Motor neuron (in vitro differentiated cells): ENCODE data around the gene LRRC27. TPM values are rescaled to one million over a fixed set of nuclear protein-coding genes. Genes with fewer than 3 reads are reported as not detected.

Experiments
- ATAC-seq, 8 experiments: fragments of 200-7000 bp; cut with Tn5 transposase; replicated peaks in 6 of 8; 2 replicates each; pipeline ENCODE4 v1.8.0; 2021; ENCODE audit warnings: mild to moderate bottlenecking in 8 of 8, moderate library complexity in 8 of 8
- H3K27ac ChIP-seq, 2 donors: fragments of 250-450 bp; sonication (Bioruptor Pico); 2 replicates each; pipeline ENCODE4 v1.9.0; 2021; ENCODE audit warnings: antibody characterized with exemption in 2 of 2, mild to moderate bottlenecking in 2 of 2, moderate library complexity in 1 of 2
- H3K4me1 ChIP-seq, 2 donors: fragments of 250-450 bp; sonication (Bioruptor Pico); replicated peaks in 1 of 2; 2 replicates each; pipeline ENCODE4 v1.6.1; 2021; ENCODE audit warnings: antibody characterized with exemption in 2 of 2, mild to moderate bottlenecking in 2 of 2, moderate library complexity in 1 of 2
- H3K4me3 ChIP-seq, 5 donors: fragments of 250-450 bp; sonication (Bioruptor Pico); 2 replicates each; pipeline ENCODE4 v1.9.0; 2021; ENCODE audit warnings: antibody characterized with exemption in 5 of 5, mild to moderate bottlenecking in 5 of 5, moderate library complexity in 4 of 5
- WGBS, 10 experiments: fragments of 450-650 bp; shearing (Covaris generic); methylation state at CpG; one replicate each; pipeline ENCODE4 v1.0.0; 2022; 5-methylcytosine and 5-hydroxymethylcytosine counted together
- in situ Hi-C, 9 experiments: fragments of 400-800 bp; cut with MboI; loops; one replicate each; pipeline ENCODE4 v1.15.0; 2021; ENCODE audit warnings: low sequenced_read_pairs in 9 of 9, low pct_unique_long_range_greater_than_20kb in 2 of 9; ENCODE audit not compliant: unreplicated experiment in 9 of 9
- total RNA-seq, 8 experiments: library from RNA; unstranded; fragments of 300-600 nt; gene quantifications; 2 replicates each; pipeline versions ENCODE4 v1.2.3 to v1.2.4, GENCODE V29; 2022

Gene LRRC27
- total RNA-seq, 8 experiments from 2014 or later, result 7.2 to 21.5 (median 15.1) TPM

DNA sequence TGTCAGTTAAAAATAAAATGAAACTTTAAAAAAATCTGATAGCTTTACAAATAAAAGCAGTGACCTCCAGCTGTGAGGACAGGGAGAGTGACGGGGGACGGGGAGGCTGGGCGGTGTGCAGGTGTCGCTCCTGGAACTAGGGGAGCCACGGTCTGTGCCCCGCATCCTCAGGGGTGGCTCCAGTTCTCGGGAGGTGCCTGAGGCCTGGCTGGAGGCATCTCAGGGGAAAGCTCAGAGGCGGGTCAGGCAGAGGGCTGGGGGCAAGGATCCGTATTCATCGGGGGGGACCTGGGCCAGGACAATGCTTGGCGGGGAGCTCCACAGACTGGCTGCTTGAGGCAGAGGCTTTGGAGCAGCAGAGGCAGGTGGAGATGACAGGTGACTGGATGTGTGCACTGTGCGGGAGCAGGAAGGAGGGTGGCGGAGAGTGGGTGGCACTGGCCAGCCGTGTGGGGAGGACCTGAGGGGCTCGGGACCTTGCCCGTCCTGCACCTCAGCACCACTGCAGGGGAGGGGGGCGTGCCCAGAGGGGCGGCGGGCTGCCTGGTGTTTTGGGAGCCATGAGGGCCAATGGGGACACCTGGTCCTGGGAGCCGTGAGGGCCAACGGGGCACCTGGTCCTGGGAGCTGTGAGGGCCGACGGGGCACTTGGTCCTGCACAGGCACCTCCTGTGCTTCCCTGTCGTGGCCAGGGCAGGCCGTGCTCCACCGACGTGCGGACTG is 78.2 kb downstream of the LRRC27 start:
- H3K4me1 ChIP-seq, result peaks cover 58 to 63% of the 10 kb centered on the region in 2 donors
- H3K27ac ChIP-seq, result no peak overlapping the region
- ATAC-seq, result no peak
- in situ Hi-C loops, result no loop called here
- WGBS, 10 experiments, result 98 to 100% (median 100%) methylated on average over 1 to 8 of the region's 28 CpGs; no CpG with 5 or more reads in 7 of the 10 experiments
- H3K4me3 ChIP-seq, result no peak overlapping the region

DNA sequence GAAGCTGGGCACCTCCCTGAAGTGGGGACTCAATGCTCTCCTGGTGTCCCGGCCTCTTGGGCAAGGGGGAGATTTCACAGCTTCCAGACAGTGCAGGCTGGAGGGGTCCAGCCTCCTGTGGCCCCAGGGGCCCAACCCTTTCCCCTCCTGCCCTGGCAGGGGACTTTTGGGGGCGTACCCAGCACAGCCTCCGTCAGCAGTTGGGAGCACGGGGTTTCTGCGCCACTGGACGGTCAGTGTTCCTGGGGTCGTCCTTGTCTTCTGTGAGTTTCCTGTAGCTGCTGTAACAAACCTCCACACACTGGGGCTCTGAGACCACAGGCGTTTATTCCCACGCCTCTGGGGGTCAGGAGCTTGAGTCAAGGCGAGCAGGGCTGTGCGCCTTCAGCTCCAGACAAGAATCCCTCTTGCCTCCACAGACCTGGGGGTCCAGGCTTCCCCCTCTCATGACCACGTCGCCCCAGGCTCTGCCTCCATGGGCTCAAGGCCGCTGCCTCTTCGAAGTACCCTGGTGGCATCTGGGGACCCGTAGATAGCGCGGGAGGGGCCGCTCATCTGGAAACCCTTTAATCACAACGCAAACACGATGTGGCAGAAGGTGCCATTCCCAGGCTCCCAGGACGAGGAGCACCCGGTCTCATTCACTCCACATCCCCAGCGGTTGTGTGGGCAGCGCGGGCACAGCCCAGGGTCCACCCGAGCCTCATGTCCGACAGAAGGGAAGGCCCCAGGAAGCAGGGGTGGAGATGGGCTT is 79.0 kb downstream of the LRRC27 start:
- peak overlapping the region; percentile 58 to 83 for H3K27ac ChIP-seq
- in situ Hi-C loops, result no loop called here
- no peak overlapping the region for H3K4me3 ChIP-seq
- whole genome bisulfite sequencing, 10 experiments, result 80 to 100% (median 99%) methylated on average over 1 to 6 of the region's 28 CpGs; no CpG with 5 or more reads in 6 of the 10 experiments
- H3K4me1 ChIP-seq, result peaks cover 58 to 63% of the 10 kb centered on the region in 2 donors
- peak in 1 of 8 experiments; percentile 1 for ATAC-seq

DNA sequence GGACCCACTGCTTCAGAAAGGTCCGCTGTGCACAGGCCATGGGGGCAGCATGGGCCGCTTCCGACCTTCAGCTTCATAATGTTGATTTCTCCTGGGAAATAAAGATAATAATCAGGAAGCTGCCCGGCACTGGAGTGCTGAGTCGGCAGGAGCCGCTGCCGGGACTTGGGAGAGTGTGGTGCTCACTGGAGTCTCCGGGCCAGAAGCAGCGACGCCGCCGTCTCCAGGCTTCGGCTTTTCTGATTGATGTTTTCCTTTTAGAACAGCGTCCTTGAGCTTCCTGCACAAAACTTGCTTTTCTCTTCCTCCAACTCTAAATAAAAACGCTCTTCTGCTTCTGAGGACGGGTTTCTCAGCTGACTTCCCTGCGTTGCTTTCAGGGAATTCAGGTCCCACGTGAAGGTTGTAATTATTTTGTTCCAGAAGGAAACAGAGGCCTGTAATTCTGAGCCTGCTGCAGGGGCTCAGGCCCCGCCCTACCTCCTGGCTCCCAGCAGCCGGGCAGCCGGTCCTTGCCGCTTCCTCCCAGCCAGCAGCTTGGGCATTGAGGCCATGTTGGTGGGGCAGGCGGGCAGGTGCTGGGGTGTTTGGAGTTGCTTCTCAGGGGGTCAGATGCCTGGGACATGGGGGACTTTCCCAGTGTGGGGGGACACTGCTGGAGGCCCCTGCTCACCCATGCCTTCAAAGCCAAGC is 79.7 kb downstream of the LRRC27 start:
- 17 to 60% (median 35%) methylated on average over 1 to 18 of the region's 23 CpGs; no CpG with 5 or more reads in 2 of the 10 experiments for WGBS, 10 experiments
- peaks cover 58 to 63% of the 10 kb centered on the region in 2 donors for H3K4me1 ChIP-seq
- in situ Hi-C loops, result no loop called here
- peak overlapping the region in 1 of 5 donors; percentile 9 for H3K4me3 ChIP-seq
- ATAC-seq, result peak; percentile 2 to 63 (median 52)
- H3K27ac ChIP-seq, result peak overlapping the region; percentile 58 to 83

DNA sequence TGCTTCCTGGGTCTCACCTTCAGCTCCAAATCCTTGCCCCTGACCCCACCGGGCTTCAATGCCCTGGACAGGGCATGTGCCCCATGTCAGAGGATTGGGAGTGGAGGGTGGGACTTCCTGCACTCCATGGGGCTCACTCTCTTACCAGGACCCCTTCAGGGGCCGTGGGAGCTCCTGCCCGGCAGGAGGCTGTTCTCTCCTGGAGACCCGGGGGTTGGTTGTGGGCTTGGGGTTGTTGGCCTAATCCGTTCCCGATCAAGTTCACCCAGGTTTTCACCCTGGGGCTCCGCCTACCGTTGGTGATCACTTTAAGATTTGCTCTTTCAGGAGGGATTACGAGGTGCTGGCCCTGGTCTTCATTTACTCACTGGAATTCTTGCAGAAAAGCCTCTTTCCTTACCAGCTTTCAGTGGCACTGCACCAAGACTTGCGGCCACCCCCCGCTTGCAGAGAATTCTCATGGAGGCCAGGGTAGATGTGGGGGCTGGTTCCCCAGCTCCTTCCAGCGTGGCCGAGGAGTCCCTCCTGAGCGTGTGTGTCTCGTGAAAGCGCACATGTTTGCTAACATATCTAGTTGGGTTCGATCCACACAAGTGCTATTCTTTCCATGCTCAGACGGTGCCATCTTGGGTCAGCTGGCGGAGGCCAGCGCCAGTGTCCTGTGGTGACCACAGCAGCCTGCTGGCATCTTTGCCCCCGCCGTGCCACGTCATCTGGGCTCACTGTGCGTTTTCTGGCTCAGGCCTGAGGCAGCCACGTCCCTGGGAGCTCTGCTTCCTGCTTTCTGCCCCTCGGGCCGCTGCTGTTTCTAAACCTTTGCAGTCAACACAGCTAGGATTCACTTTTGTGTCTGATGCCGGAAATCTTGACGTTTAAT is 80.6 kb downstream of the LRRC27 start:
- no peak overlapping the region for H3K4me3 ChIP-seq
- ATAC-seq, result no peak
- 83 to 100% (median 91%) methylated on average over 1 to 21 of the region's 29 CpGs; no CpG with 5 or more reads in 4 of the 10 experiments for WGBS, 10 experiments
- peaks cover 55 to 58% of the 10 kb centered on the region in 2 donors for H3K4me1 ChIP-seq
- in situ Hi-C loops, result no loop called here
- H3K27ac ChIP-seq, result peak overlapping the region; percentile 58 to 83

DNA sequence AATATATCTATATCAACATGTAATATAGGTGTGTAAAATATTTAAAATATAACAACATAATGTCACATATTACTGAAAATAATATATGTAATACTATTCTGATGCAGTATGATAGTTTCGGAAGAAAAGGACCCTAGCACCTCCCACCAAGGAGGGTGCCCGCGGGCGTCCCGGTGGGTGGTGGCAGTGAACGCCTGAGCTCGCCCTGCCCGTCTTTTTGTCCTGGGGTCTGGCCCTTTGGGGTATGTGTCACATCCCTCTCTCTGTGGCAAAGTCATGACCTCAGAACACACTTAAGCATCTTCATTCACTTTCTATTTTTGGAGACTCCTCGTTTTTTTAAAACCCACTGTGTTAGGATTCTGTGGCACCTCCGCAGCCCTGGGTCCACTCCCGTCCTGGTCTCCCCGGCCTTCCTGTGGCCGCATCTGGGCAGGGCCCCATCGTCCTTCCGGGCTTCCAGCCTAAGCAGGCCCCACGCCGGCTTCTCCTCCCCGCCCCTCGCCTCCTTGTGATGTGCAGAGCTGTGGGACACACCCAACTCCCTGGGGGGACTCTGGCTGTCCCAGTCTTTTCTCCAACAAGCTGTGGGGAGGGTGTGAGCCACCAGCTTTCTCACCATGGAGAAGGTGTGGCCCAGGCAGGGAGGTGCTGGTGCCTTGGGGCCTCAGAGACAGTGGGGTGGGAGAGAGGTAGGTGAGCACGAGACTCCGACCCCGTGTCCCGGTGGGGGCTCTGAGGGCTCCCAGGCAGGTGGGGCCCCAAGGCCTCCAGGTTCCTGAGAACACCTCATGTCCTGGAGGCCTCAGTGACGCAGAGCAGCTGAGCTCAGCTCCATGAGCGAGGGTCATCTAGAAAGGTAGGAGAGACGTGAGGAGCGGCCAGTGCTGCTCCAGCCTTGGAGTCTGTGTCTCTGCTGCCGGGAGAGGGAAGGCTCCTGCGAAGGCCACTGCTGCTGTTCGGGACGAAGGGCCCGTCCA is 81.5 kb downstream of the LRRC27 start:
- 48 to 100% (median 79%) methylated on average over 1 to 10 of the region's 32 CpGs; no CpG with 5 or more reads in 2 of the 10 experiments for WGBS, 10 experiments
- Histone ChIP-seq H3K27ac (peak overlapping the region in 1 of 2 donors; percentile 38), H3K4me1 (peaks cover 54 to 58% of the 10 kb centered on the region in 2 donors), H3K4me3 (no peak overlapping the region)
- peak in 6 of 8 experiments; percentile 4 to 92 (median 49) for ATAC-seq
- in situ Hi-C loops, result no loop called here

DNA sequence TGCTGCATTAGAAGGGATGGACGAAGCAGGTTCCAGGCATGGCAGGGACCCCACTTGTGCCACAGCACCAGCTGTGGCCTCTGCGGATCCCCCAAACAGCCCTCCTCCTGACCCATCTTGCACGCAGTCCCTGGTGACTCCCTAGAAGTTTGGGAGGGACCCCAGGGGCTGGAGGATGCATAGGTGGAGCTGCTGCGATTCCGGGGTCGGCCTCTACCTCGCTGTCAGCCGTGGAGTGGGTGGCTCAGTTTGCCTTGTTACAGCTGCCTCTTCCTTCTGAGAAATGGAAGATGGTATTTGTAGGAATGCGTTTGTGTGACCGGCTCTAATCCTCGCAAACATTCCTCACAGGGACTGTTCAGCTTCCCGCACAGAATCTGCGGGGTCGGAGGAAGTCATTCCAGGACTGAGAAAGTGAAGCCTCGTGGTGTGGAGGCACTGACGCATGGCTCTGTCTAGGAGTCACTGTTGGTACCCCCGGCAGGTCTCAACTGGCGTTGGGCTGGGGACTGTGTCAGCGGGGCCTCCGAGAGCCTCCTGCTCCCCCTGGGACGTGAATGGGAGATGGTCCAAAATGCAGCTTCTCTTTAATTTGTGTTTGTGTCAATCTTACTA is 82.5 kb downstream of the LRRC27 start:
- Histone ChIP-seq H3K4me3 (no peak overlapping the region), H3K27ac (peak overlapping the region in 1 of 2 donors; percentile 38), H3K4me1 (peaks cover 53 to 58% of the 10 kb centered on the region in 2 donors)
- in situ Hi-C loops, result no loop called here
- WGBS, 10 experiments, result 80 to 100% (median 90%) methylated on average over 1 to 8 of the region's 21 CpGs; no CpG with 5 or more reads in 3 of the 10 experiments
- ATAC-seq, result no peak

DNA sequence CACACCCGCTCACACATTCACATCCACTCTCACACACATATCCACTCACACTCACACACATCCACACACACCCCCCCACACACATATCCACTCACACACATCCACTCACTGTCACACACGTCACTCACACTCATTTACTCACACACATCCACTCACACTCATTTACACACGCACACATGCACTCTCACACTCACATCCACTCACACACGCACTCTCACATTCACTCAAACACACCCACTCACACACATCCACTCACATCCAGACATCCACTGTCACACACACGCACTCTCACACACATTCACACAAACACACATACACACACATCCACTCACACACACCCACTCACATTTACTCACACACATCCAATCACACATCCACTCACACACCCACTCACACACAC is 83.3 kb downstream of the LRRC27 start:
- Histone ChIP-seq H3K4me1 (peaks cover 60 to 63% of the 10 kb centered on the region in 2 donors), H3K4me3 (no peak overlapping the region), H3K27ac (no peak overlapping the region)
- no peak for ATAC-seq
- in situ Hi-C loops, result no loop called here
- 80 to 100% (median 95%) methylated on average over 1 to 3 of the region's 5 CpGs; no CpG with 5 or more reads in 4 of the 10 experiments for WGBS, 10 experiments

DNA sequence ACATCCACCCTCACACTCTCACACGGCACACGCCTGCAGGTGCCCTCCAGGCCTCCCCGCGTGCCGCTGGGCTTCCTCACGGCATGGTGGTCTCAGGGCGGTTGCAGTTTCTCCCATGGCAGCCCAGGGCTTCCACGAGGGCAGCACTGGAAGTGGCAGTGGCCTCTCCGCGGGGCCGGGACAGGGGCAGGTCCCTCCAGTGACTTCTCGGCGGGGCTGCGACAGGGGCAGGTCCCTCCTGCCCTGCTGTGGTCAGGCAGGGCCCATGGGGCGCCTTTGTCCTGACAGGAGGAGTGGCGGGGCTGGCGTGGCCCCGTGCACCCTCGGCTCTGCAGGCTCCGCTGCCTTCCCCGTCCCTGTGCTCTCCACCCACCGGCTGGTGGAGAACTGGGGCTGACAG is 84.0 kb downstream of the LRRC27 start:
- in situ Hi-C loops, result no loop called here
- WGBS, 10 experiments, result 100% methylated on average over 5 of the region's 22 CpGs; no CpG with 5 or more reads in 9 of the 10 experiments
- Histone ChIP-seq H3K27ac (no peak overlapping the region), H3K4me3 (no peak overlapping the region), H3K4me1 (peaks cover 64 to 66% of the 10 kb centered on the region in 2 donors)
- ATAC-seq, result no peak

DNA sequence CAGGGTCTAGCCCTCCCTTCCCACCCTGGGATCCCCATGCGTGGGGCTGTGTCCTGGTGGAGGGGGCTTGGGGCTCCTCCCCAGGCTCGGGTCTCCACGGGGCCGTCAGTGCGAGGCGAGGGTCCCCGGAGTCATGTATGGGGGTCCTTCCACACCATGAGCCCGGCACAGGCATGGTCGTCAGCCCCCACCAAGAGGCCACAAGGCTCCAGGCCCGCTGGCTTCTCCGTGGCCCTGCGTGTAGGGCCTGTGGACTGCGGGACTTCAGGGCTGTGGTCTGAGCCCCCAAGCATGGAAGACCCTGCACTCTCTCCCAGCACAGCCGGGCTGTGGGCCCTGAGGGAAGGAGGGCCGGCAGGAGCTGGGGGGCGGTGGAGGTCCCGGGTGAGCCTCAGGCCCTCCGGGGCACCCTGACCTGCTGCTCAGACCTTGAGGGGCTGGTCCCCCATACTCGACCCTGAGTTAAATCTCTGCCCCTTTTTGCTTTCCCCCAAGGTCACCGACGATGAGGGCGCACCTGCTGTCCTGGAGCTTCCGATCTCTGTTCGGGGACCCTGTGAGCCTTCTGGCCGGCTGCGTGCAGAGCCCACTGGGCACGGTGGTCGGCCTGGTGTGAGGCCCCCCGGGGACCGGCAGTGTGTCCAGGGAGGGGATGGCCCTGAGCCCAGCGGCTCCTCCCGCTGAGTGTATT is 84.7 kb downstream of the LRRC27 start:
- WGBS, 10 experiments, result no CpG with 5 or more reads among the region's 32 CpGs
- in situ Hi-C loops, result no loop called here
- peaks cover 64 to 66% of the 10 kb centered on the region in 2 donors for H3K4me1 ChIP-seq

DNA sequence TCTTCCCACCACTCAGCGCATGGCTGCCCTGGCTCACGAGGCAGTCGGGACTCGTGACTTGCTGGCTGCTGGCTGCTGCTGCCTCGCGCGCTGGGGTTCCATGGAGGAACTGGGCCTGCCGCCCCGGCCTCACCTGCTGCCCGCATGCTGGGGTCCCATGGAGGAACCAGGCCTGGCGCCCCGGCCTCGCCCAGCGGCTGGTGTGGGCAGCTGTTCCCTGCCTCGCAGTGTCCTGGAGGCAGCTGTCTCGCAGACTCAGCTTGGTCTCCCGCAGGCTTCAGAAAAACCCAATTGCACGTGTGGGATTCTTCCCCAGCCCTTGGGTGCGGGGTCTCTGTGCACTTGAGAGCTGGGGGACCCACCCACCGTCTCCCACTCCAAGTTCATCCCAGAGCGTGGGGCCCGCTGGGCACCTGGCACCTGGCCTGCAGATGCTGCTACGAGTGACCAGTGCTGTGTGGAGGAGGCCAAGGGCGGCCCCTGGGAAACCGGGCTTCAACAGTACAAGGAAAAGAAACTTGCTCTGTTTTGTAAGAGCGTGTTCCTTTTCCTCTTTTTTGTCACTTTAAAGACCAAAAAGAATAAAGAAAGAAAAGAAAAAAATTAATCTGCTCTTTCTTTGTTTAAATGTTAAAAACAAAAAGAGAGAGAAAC is 85.4 kb downstream of the LRRC27 start:
- 71 to 100% (median 92%) methylated on average over 2 to 6 of the region's 26 CpGs; no CpG with 5 or more reads in 4 of the 10 experiments for WGBS, 10 experiments
- H3K27ac ChIP-seq, result no peak overlapping the region
- in situ Hi-C loops, result no loop called here

More for the DNA sequence above, 84.7 kb downstream of the LRRC27 start:
- no peak for ATAC-seq
- Histone ChIP-seq H3K4me3 (no peak overlapping the region), H3K27ac (no peak overlapping the region)

More for the DNA sequence above, 85.4 kb downstream of the LRRC27 start:
- no peak overlapping the region for H3K4me3 ChIP-seq
- peaks cover 64 to 66% of the 10 kb centered on the region in 2 donors for H3K4me1 ChIP-seq
- ATAC-seq, result no peak
